D341Med (cell line): ENCODE results near the gene DNAH11.
"Not testable (repeated sequence)": the region's sequence is repeated elsewhere in the genome, so short reads cannot be mapped to it uniquely, and the experiment has no call there.

Experiments used
- DNase-seq: peaks from one replicate; pipeline ENCODE4 v3.0.0; 2012; ENCODE audit warnings: low spot score

Gene DNAH11

GRCh38 chr7:21719846-21720245 lies 177.0 kb downstream of the DNAH11 start:
- DNase-seq, result no peak

GRCh38 chr7:21722371-21722770 lies 179.5 kb downstream of the DNAH11 start:
- DNase-seq, result no peak

DNA sequence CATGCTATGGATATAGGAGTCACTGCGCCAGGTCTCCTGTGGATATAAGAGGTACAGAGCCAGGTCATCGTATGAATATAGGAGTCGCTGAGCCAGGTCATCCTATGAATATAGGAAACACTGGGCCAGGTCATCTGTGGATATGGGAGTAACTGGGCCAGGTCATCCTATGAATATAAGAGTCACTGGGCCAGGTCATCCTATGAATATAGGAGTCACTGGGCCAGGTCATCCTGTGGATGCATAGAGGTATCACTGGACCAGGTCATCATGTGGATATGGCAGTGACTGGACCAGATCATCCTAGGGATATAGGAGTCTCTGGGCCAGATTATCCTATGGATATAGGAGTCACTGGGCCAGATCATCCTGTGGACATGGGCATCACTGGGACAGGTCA lies 181.7 kb downstream of the DNAH11 start:
- no peak for DNase-seq

GRCh38 chr7:21730399-21730798 lies 187.6 kb downstream of the DNAH11 start:
- no peak for DNase-seq

DNA sequence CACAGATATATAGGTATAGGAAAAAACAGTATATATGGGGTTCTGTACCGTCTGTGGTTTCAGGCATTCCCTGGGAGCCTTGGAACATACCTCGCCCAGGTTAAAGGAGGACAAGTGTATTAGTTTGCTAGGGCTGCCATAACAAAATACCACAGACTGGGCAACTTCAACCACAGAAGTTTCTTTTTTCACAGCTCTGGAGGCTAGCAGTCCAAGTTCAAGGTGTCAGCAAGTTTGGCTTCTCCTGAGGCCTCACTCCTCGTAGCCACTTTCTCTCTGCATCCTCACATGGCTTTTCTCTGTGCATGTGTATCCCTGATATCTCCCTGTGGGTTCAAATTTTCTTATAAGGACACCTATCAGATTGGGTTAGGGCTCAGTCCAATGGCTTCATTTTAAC lies 189.1 kb downstream of the DNAH11 start:
- DNase-seq, result no peak

DNA sequence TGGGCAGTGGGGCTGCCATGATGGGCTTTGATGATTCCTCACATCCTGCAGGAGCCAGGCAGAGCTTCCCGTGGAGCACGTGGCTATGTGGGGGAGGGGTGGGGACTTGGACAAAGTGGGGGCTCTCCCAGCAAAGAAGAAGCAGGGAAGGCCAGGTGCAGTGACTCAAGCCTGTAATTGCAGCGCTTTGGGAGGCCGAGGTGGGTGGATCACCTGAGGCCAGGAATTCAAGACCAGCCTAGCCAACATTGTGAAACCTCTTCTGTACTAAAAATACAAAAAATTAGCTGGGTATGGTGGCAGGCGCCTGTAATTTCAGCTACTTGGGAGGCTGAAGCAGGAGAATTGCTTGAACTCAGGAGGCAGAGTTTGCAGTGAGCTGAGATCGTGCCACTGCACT lies 190.1 kb downstream of the DNAH11 start:
- not testable (repeated sequence) for DNase-seq

DNA sequence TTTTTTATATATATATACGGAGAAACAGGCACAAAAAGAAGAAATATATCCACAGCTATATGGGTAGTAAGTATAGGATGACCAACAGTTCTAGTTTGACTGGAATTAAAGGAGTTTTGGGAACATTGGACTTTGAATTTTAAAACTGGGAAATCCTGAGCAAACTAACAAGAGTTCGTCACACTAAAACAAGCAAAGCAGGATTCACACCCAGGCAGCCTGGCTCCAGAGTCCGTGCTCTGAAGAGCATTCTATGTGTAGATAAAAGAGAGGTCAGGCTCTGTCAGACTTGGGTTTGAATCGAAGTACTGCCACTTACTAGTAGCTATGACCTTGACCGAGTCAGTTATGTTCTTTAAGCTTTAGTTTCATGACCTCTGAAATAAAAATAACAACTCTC lies 191.0 kb downstream of the DNAH11 start:
- no peak for DNase-seq

DNA sequence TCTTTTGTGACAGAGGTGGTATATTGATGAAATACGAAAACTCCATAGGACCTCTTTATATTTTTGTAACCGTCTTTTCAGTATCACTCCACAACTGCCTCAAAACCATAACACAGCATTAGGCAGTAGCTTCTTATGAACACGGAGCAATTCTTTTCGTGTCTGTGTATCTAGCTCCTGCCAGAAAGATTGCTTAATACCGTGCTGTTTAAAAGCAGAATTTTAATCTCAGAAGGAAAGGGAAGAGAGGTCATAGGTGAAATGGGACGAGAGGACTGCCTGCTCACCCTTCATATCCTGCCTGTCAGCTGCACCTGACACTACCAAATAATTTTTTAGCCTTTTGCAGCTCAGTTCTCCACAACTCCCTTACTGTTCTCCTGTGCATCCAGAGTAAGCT lies 200.7 kb downstream of the DNAH11 start:
- DNase-seq, result no peak

- no peak for DNase-seq
Observed at GRCh38 chr7:21746949-21747348, 204.1 kb downstream of the DNAH11 start.

GRCh38 chr7:21747806-21748205 lies 205.0 kb downstream of the DNAH11 start:
- DNase-seq, result no peak

DNA sequence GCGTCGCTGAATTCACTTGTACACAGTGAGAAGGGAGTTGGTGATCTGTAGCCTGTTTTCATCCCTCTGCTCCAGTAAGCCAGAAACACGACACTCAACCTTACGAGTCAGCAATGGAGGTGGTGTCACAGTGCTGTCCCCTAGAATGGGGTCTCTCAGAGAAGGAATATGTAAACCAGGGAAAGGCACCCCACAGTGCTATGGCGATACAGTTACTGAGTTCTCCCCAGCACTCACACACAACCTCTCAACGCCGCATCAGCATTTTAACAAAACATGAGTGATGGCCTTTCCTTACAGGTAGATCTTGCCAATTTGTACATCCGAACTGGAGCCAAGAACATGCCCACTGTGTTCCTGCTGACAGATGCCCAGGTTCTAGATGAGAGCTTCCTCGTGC lies 206.5 kb downstream of the DNAH11 start:
- no peak for DNase-seq

DNA sequence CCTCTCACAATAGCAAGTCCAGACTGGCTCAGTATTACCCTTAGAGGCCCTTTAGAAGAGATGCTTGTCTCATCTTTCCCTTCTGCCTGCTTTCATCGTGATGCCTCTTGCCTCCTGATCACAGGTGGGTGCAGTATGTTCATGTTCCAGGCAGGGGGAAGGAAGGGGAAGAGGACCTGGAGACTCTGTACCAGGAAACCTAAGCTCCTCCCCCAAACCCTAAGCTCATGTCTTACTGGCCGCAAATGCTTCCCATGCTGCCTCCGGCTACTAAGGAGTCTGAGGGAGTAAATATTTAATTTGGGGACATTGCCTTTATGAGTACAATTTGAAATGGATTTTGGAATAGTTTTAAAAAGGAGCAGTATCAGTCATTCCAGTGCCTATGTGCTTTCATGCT lies 210.2 kb downstream of the DNAH11 start:
- no peak for DNase-seq

GRCh38 chr7:21754963-21755362 lies 212.1 kb downstream of the DNAH11 start:
- no peak for DNase-seq

DNA sequence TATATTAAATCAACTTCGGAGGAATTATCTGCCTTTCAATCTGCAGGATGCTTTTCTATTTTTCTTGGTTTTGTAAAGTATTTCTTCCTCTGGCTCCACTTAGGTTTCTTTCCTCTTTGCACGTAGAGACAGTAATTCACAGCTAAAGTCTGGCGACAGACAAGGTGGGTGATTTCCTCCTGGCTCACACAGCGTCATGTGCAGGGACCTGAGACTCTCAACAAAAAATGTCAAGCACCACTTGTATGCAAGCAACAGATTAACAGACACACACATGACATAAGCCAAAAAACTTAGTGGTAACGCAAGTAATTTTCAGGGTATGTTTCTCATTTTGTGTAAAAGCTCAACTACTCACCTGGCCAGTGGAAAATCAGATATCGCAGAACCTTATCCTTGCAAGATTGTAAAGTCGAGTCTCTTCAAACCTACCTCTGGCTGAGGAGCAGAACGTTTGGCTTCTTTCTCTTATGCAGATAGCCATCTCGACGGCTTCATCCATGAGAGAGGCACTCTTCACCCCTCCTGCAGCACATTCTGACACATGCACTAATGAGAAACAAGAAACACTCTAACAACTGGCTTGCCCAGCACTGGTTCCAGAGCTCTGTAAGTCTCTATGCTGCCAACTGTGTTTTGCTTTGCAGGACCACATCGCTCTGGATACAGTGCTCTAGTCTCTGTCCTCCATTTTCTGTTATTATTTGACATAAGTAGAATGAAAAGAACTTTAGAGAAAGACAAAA lies 214.9 kb downstream of the DNAH11 start:
- no peak for DNase-seq

GRCh38 chr7:21758286-21758685 lies 215.4 kb downstream of the DNAH11 start:
- DNase-seq, result no peak

- DNase-seq, result no peak
Observed at GRCh38 chr7:21762469-21762868, 219.6 kb downstream of the DNAH11 start.

GRCh38 chr7:21763818-21764217 lies 221.0 kb downstream of the DNAH11 start:
- DNase-seq, result no peak

DNA sequence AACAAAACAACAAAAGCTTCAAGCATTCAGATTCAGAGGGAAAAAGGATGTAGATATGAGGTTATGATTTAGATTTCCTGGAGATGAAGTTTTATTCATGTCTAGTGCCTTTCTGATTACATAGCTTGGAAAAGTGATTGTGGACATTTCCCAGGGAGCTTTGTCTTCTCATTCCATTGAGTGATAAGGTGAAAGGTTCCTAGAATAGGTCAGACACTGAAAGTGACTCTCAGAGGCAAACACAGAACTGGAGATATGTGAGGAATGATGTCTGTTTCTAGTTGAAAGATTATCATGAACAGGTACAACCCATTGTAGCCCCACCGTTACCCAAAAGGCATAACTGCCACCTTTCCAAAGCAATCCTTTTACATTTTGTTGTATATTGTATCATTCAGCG lies 223.4 kb downstream of the DNAH11 start:
- DNase-seq, result no peak

DNA sequence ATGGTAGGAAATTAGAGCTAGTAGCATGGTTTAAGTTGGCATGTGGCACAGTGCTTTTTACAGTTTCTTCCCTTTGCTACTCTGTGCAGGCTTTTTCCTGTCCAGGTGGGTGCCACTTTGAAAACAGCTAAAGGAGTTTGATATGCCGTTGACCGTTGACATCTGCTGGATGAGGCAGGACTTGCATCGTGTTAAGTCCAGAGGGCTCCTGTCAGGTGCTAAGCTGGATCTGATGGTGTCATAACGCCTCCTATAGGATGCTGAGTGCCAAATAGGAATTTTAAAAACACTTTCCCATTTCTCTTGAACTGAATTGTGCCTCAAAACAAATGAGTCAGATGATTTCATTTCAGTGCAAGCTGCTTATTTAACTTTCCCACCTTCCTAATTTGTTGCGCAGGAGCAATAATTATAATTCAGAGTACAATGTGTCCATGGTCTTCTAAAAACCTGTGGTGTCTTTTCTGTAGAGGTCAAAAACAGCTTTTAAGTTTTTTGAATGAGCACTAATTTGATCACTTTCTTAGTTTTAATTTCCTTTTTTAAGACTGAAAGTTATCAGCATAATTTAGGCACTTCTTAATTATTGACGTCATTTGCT lies 224.6 kb downstream of the DNAH11 start:
- DNase-seq, result peak; percentile 69

DNA sequence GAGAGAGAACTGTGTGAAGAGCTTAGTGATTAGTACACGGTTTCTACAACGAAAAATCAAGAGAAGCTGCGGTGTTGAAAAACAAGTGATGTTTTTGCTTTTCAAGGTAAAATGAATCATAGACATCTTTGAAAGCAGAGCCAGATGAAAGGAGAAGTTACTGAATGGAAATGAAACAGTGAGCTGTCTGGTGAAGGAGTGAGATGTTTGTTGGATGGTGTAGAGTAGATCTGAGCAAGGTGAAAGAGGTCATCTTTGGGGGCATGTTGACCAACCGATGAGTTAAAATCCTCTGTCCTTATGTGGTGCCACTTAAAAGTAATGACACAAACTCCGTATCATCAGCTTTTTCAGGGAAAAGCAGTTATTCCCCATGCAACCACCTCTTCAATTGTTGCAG lies 225.4 kb downstream of the DNAH11 start:
- DNase-seq, result no peak

DNA sequence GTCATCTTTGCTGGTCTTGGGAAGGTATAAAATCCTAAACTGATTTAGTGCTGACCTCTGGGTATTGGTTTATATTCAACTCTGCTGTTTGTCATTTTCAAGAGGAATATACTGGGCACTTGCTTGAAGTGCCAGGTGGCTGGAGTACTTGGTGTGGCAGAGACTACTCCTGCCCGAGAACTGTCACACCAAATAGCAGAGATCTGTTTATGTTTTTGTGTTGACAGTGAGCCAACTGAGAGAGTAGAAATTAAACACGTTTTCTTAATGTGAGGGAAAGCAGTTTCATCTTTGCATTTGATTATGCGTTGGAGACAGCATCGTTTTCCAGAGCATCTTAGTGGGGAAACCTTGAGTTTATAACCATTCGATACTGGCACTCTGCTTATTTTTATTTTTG lies 228.4 kb downstream of the DNAH11 start:
- DNase-seq, result no peak

DNA sequence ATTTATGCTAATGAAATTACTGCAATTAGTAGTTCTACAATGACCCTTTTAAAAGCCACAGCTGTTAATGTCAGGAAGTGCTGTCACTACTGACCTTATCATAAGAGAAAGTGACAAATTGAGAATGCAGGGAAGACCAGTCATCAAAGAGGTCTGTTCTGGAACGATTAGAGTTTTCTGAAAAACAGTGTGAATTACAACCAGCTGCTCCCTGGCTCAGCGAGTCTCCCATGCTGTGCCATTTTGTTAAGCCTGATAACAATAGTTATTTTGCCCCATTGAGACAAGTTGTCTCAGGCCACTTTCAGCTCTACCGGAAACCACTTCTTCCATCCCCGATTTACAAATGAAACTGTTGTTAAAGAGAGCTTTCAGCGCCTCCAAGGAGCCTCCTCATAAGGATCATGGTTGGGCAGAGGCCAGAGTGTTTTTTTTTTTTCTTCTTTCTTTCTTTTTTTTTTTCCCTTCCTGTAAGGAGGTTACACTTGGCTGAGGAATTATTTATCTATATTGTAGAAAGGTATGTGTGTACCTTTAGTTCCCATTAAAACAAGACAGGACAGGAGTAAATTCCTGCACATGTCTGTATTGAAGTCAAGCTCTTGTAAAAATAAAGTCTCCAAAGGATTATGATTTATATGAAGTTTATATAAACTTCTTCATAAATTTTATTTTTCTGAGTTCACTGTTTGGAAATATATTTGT lies 229.2 kb downstream of the DNAH11 start:
- no peak for DNase-seq

GRCh38 chr7:21773326-21773725 lies 230.5 kb downstream of the DNAH11 start:
- no peak for DNase-seq
